Thyroid gland (tissue), 4 donors: Measurements from ENCODE around the gene MYL11. TPM values are rescaled to one million over a fixed set of nuclear protein-coding genes. Genes with fewer than 3 reads are reported as not detected.
"Not testable (repeated sequence)": the region's sequence is repeated elsewhere in the genome, so short reads cannot be mapped to it uniquely, and the experiment has no call there.

Experiments
- DNase-seq, 2 donors: peaks; one replicate each; pipeline ENCODE4 v3.0.0-alpha.2; 2019
- H3K27ac ChIP-seq, 3 donors: fragments of 200-600 bp; sonication (generic); 1 replicate in 2 of 3; 2 replicates in 1 of 3; pipeline ENCODE4 v1.5.1; 2016 to 2019; ENCODE audit warnings: mild to moderate bottlenecking in 1 of 3, moderate library complexity in 1 of 3
- H3K27me3 ChIP-seq: fragments of 200-600 bp; sonication (generic); one replicate; pipeline ENCODE4 v1.5.1; 2019
- H3K36me3 ChIP-seq, 2 donors: fragments of 200-600 bp; sonication (generic); one replicate each; pipeline ENCODE4 v1.5.1; 2016 to 2019
- H3K4me1 ChIP-seq, 2 donors: fragments of 200-600 bp; sonication (generic); one replicate each; pipeline ENCODE4 v1.5.1; 2017 to 2019
- H3K4me3 ChIP-seq, 3 donors: fragments of 200-600 bp; sonication (generic); replicated peaks in 1 of 3; 1 replicate in 2 of 3; 2 replicates in 1 of 3; pipeline ENCODE4 v1.5.1; 2016; ENCODE audit warnings: mild to moderate bottlenecking in 1 of 3
- H3K9me3 ChIP-seq: fragments of 200-600 bp; sonication (generic); one replicate; pipeline ENCODE4 v1.5.1; 2017
- POLR2A ChIP-seq, 2 donors: fragments of 450-650 bp; IDR thresholded peaks; one replicate each; pipeline ENCODE4 v1.6.1; 2017; ENCODE audit warnings: antibody characterized with exemption in 2 of 2, mild to moderate bottlenecking in 2 of 2, moderate library complexity in 1 of 2
- WGBS, 2 donors: methylation state at CpG; one replicate each; pipeline ENCODE4 v1.1.5; 2017; 5-methylcytosine and 5-hydroxymethylcytosine counted together
- intact Hi-C: fragments of 100-400 bp; cut with DNase I; formaldehyde crosslinking; loops from one replicate; pipeline ENCODE4 v1.15.1; 2023
- total RNA-seq, 4 donors: library from RNA; depleted of rRNA; stranded (reverse); fragments of >200 nt; gene quantifications; one replicate each; pipeline ENCODE4 v1.2.3, GENCODE V29; 2016
- TF ChIP-seq, protein P1 (sequence below), 6 experiments: fragments of 200-600 bp in 3 of 6; fragments of 450-650 bp in 3 of 6; sonication (generic) in 3 of 6; IDR thresholded peaks; one replicate each; pipeline ENCODE4 v1.5.1; 2016 to 2019; ENCODE audit warnings: antibody characterized with exemption in 6 of 6, mild to moderate bottlenecking in 2 of 6, inconsistent platforms in 1 of 6, moderate library complexity in 1 of 6

The MYL11 gene
- total RNA-seq, 4 donors from 2014 or later, result not detected

DNA sequence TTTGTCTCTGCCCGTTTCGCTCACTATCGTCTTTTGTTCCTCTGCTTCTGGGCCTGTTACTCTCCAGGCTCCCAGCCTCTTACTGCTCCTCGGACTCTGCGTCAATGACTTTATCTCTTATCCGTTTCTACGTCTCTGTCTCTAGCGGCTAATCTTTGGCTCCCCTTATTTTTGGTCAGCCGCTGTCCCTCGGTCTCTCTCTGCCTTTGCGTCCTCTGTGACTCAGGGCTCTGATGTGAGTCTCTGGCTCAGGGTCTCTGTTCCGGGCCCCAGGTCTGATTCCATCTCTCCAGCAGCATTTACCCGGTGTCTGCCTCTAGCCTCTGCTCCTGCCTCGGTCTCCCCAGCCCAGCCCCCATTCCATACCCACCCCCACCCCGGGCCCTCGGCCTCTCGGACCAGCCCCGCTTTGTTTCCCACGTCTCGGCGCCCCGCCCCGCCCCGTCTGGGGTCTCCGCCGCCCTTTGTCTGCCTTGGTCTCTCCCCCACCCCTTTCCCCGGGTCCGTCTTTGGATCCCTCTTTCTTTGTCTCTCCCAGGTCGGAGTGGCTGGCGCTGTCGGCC is 20.1 kb downstream of the MYL11 start:
- no peak for DNase-seq
- TF ChIP-seq POLR2A (IDR thresholded peaks at IDR 0.05), result no peak
- TF ChIP-seq, protein P1, sequence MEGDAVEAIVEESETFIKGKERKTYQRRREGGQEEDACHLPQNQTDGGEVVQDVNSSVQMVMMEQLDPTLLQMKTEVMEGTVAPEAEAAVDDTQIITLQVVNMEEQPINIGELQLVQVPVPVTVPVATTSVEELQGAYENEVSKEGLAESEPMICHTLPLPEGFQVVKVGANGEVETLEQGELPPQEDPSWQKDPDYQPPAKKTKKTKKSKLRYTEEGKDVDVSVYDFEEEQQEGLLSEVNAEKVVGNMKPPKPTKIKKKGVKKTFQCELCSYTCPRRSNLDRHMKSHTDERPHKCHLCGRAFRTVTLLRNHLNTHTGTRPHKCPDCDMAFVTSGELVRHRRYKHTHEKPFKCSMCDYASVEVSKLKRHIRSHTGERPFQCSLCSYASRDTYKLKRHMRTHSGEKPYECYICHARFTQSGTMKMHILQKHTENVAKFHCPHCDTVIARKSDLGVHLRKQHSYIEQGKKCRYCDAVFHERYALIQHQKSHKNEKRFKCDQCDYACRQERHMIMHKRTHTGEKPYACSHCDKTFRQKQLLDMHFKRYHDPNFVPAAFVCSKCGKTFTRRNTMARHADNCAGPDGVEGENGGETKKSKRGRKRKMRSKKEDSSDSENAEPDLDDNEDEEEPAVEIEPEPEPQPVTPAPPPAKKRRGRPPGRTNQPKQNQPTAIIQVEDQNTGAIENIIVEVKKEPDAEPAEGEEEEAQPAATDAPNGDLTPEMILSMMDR (IDR thresholded peaks at IDR 0.05), result no peak
- intact Hi-C loops, result no loop called here
- 6 to 10% methylated on average over 28 to 30 of the region's 31 CpGs for WGBS, 2 donors
- peaks cover 5 to 23% of the 10 kb centered on the region in 2 donors for H3K4me1 ChIP-seq
- no peaks in the 10 kb centered on the region for H3K27me3 ChIP-seq
- peak overlapping the region; percentile 33 to 69 (median 53) for H3K27ac ChIP-seq
- H3K9me3 ChIP-seq, result no peaks in the 10 kb centered on the region
- H3K36me3 ChIP-seq, result peaks cover 10 to 11% of the 10 kb centered on the region in 2 donors
- H3K4me3 ChIP-seq, result peak overlapping the region; percentile 57 to 88 (median 87)

DNA sequence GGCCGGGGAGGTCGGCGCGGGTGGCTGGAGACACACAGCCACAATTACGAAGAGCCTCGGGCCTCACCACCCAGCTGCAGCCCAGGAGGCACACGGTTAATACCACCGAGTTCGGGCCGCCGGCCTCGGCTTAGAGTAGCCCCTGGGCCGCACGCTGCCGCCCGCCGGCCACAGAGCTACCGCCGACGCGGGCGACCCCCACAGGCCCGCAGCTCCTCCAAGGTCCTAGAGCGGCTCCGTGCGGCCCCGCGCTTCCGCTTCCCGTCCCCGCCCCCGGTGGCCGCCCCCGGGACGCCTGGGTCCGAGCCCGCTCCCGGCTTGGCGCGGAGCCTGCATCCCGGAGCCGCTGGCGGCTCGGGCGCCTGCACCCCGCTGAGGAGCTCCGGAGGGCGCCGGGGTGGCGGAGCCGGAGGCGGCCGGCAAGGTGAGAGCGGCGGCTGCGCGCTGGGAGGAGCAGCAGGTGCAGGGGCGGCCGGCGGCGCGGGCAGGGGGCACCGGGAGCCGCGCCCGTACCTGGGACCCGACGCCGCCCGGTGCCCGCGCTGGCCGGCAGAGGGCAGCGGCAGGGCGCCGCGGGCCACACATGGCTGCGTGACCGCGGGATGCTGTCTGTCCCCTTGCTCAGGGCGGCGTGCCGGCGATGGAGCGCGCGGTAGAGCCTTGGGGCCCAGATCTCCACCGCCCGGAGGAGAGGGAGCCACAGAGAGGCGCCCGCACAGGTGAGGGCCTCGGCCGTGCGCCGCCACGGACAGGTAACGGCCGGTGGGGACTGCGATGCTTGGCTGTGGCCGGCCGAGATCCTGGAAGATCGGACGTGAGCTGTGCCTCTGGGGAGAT is 20.8 kb downstream of the MYL11 start, which contains the start of gene ZNF48:
TSS of gene ZNF48 (plus strand) at position 266 of the 837 bp plus-strand sequence. CDS start at position 641, 375 bp downstream.
- WGBS, 2 donors, result 0 to 2% methylated on average over 1 to 10 of the region's 103 CpGs
- Histone ChIP-seq H3K4me3 (peak within 1 kb of the TSS; percentile 57 to 88 (median 87)), H3K27ac (peak within 1 kb of the TSS; percentile 33 to 69 (median 53)), H3K36me3 (peaks cover 10 to 11% of the 10 kb centered on the region in 2 donors), H3K9me3 (no peaks in the 10 kb centered on the region), H3K4me1 (peaks cover 5 to 28% of the 10 kb centered on the region in 2 donors), H3K27me3 (no peaks in the 10 kb centered on the region)
- peak in 1 of 2 donors; percentile 51 for TF ChIP-seq POLR2A (IDR thresholded peaks at IDR 0.05)
- TF ChIP-seq, protein P1 (IDR thresholded peaks at IDR 0.05), result peak in 3 of 6 experiments; percentile 41 to 63 (median 58)
- peak; percentile 88 to 89 for DNase-seq
- intact Hi-C loops, result no loop called here

DNA sequence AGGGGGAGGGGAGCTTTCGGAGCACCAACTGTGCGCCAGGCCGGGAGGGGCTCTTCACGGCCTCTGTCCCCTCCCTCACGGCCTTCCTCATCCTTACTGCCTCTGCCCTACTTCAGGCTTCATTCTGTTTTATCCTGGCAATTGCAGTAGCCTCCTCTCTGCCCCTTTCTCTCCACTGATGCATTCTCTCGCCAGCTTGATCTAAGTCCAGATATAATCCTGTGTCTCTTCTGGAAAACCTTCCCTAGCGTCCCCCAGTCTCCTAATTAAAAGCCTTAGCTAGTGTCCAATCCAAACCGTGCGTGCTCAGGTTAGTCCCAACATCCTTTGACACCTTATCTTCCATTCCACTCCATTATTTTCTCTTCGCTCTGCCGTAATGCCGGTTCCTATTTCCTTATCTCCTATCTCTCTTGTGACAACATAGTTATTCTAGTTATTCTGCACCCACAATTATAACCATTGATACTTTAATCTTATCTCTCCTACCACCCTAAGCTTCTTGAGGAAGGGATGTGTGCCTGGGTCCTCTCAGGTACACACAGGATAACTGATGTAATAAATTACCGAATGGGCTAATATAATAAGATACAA is 21.5 kb downstream of the MYL11 start:
- Histone ChIP-seq H3K27me3 (no peaks in the 10 kb centered on the region), H3K4me1 (peaks cover 9 to 30% of the 10 kb centered on the region in 2 donors), H3K27ac (peak overlapping the region in 2 of 3 donors; percentile 21 to 69), H3K4me3 (peak overlapping the region; percentile 38 to 88 (median 87)), H3K36me3 (peaks cover 10 to 11% of the 10 kb centered on the region in 2 donors), H3K9me3 (no peaks in the 10 kb centered on the region)
- intact Hi-C loops, result no loop called here
- no peak for DNase-seq
- TF ChIP-seq POLR2A (IDR thresholded peaks at IDR 0.05), result no peak
- TF ChIP-seq, protein P1 (IDR thresholded peaks at IDR 0.05), result no peak
- 17 to 18% methylated on average over 13 of the region's 13 CpGs for WGBS, 2 donors

DNA sequence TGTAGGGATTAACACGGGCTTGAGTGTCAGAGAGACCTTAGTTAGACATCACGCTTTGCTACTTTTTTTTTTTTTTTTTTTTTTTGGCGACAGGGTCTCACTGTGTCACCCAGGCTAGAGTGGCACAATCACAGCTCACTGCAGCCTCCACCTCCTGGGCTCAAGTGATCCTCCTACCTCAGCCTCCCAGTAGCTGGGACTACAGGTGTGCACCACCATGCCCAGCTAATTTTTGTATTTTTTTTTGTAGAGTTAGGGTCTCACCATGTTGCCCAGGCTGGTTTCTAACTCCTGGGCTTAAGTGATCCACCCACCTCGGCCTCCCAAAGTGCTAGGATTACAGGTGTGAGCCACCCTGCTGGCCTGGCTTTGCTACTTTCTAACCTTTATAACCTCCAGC is 22.0 kb downstream of the MYL11 start:
- Histone ChIP-seq H3K4me1 (peaks cover 11 to 33% of the 10 kb centered on the region in 2 donors), H3K36me3 (peaks cover 10 to 11% of the 10 kb centered on the region in 2 donors)
- H3K27me3 ChIP-seq, H3K9me3 ChIP-seq, H3K4me3 ChIP-seq, H3K27ac ChIP-seq, DNase-seq, intact Hi-C loops: not testable (repeated sequence)
- 78 to 87% methylated on average over 4 of the region's 4 CpGs for WGBS, 2 donors

DNA sequence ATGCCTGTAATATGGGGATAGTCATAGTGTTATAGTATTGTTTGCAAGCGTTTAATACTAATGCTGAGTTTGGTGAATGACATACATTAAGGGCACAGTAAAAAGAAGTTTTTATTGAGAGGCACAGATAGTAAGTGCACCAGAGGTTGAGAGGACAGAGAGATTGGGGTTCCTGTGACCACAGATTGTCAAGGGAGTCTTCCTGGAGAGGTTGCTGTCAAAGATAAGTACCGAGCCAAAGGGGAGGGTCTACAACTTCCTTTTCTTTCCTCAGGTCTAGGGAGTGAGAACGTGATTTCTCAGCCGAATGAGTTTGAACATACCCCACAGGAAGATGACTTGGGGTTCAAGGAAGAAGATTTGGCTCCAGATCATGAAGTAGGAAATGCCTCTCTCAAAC is 22.5 kb downstream of the MYL11 start:
- no peaks in the 10 kb centered on the region for H3K9me3 ChIP-seq
- peaks cover 11 to 33% of the 10 kb centered on the region in 2 donors for H3K4me1 ChIP-seq
- intact Hi-C loops, result no loop called here
- no peak overlapping the region for H3K27ac ChIP-seq
- H3K27me3 ChIP-seq, result no peaks in the 10 kb centered on the region
- WGBS, 2 donors, result 76 to 77% methylated on average over 4 of the region's 4 CpGs
- peaks cover 10 to 11% of the 10 kb centered on the region in 2 donors for H3K36me3 ChIP-seq
- TF ChIP-seq, protein P1 (IDR thresholded peaks at IDR 0.05), result no peak
- TF ChIP-seq POLR2A (IDR thresholded peaks at IDR 0.05), result no peak
- no peak overlapping the region for H3K4me3 ChIP-seq
- DNase-seq, result no peak
